Neural cell (in vitro differentiated cells): ENCODE data around the gene SORCS1.

Experiments
- EZH2 ChIP-seq: fragments of 200-600, 300-800 bp; shearing (Covaris generic), sonication (generic); IDR thresholded peaks from 2 replicates; pipeline ENCODE4 v1.6.1; 2014; ENCODE audit warnings: antibody characterized with exemption, low read length, borderline replicate concordance, mild to moderate bottlenecking; ENCODE audit not compliant: insufficient read depth, poor library complexity, severe bottlenecking
- TF ChIP-seq, protein P1 (sequence below): fragments of 450-650 bp; IDR thresholded peaks from 2 replicates; pipeline ENCODE4 v1.5.1; 2014; ENCODE audit warnings: antibody characterized with exemption, mild to moderate bottlenecking, moderate library complexity; ENCODE audit not compliant: poor library complexity, severe bottlenecking

DNA sequence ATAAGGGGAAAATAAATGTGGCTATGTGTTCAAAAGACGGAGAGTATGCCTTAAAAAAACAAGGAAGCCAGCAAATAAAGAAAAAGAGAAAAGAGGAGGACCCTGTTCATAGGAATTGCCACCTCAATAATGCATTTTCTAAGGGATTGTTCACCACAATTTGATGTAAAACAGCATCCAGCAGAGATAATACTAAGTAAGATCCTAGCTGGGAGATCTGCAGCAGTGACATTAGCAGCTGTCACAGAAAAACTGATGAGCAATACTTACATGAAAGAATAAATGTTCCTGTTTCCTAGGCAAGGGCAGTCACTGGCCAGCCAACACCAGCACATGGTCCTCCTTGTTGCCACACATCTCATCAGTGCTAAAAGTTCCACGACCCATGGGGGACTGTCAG is 391.5 kb downstream of the SORCS1 start:
- TF ChIP-seq EZH2: no peak
- TF ChIP-seq, protein P1, sequence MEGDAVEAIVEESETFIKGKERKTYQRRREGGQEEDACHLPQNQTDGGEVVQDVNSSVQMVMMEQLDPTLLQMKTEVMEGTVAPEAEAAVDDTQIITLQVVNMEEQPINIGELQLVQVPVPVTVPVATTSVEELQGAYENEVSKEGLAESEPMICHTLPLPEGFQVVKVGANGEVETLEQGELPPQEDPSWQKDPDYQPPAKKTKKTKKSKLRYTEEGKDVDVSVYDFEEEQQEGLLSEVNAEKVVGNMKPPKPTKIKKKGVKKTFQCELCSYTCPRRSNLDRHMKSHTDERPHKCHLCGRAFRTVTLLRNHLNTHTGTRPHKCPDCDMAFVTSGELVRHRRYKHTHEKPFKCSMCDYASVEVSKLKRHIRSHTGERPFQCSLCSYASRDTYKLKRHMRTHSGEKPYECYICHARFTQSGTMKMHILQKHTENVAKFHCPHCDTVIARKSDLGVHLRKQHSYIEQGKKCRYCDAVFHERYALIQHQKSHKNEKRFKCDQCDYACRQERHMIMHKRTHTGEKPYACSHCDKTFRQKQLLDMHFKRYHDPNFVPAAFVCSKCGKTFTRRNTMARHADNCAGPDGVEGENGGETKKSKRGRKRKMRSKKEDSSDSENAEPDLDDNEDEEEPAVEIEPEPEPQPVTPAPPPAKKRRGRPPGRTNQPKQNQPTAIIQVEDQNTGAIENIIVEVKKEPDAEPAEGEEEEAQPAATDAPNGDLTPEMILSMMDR: no peak
